B cell (primary cell): ENCODE measurements around the gene PDE10A. TPM values are rescaled to one million over a fixed set of nuclear protein-coding genes. Genes with fewer than 3 reads are reported as not detected.

Experiments
- ATAC-seq: fragments of 200-7000 bp; cut with Tn5 transposase; one replicate; pipeline ENCODE4 v1.10.0; 2021; ENCODE audit warnings: low read depth, mild to moderate bottlenecking, moderate number of reproducible peaks, moderate library complexity
- CTCF ChIA-PET: fragments of 350-600 bp; sonication (Branson Sonifier 250); formaldehyde crosslinking; loops from one replicate; lab custom pipeline; 2021; ENCODE audit warnings: antibody characterized with exemption, inconsistent platforms; lab: Charles Lee
- POLR2A ChIA-PET: fragments of 350-600 bp; sonication (Branson Sonifier 250); formaldehyde crosslinking; loops from one replicate; lab custom pipeline; 2021; ENCODE audit warnings: antibody characterized with exemption; lab: Charles Lee
- DNase-seq: peaks from one replicate; pipeline ENCODE4 v3.0.0; 2013
- H2AFZ ChIP-seq: 2 replicates; pipeline ENCODE4 v1.6.1; 2012; ENCODE audit warnings: mild to moderate bottlenecking, low read depth, low read length; ENCODE audit not compliant: insufficient read depth, poor library complexity, severe bottlenecking
- H3K27ac ChIP-seq, 2 donors: 1 replicate in 1 of 2; 2 replicates in 1 of 2; pipeline ENCODE4 v1.5.1; 2012 to 2013; ENCODE audit warnings: low read length in 2 of 2, mild to moderate bottlenecking in 2 of 2, moderate library complexity in 1 of 2
- H3K27me3 ChIP-seq, 4 experiments: fragments of 200-600 bp in 1 of 4; sonication (generic) in 1 of 4; replicated peaks in 1 of 4; 1 replicate in 2 of 4; 2 replicates in 2 of 4; pipeline versions ENCODE4 v1.6.1 to v1.7.0; 2013 to 2016; ENCODE audit warnings: low read length in 3 of 4, mild to moderate bottlenecking in 2 of 4, mixed read lengths in 1 of 4, moderate library complexity in 1 of 4; ENCODE audit not compliant: insufficient read depth in 4 of 4, control insufficient read depth in 3 of 4; ENCODE audit errors: control extremely low read depth in 1 of 4
- H3K36me3 ChIP-seq, 2 experiments: replicated peaks in 1 of 2; 1 replicate in 1 of 2; 2 replicates in 1 of 2; pipeline versions ENCODE4 v1.6.1 to v1.7.1; 2013; ENCODE audit warnings: low read length in 1 of 2; ENCODE audit not compliant: insufficient read depth in 2 of 2, control insufficient read depth in 1 of 2; ENCODE audit errors: control extremely low read depth in 1 of 2, extremely low read depth in 1 of 2
- H3K4me1 ChIP-seq, 2 donors: fragments of 200-600 bp in 1 of 2; sonication (generic) in 1 of 2; 1 replicate in 1 of 2; 2 replicates in 1 of 2; pipeline versions ENCODE4 v1.5.1 to v1.6.1; 2013 to 2017; ENCODE audit warnings: low read length in 2 of 2; ENCODE audit not compliant: control insufficient read depth in 2 of 2, insufficient read depth in 2 of 2
- H3K4me2 ChIP-seq: replicated peaks from 2 replicates; pipeline ENCODE3; 2012; ENCODE audit warnings: mild to moderate bottlenecking, low read depth, low read length; ENCODE audit not compliant: poor library complexity, severe bottlenecking
- H3K4me3 ChIP-seq, 5 experiments: fragments of 200-600 bp in 1 of 5; sonication (generic) in 1 of 5; 1 replicate in 3 of 5; 2 replicates in 2 of 5; pipeline versions ENCODE4 v1.5.1 to v1.7.0; 2011 to 2016; ENCODE audit warnings: low read length in 4 of 5, mild to moderate bottlenecking in 4 of 5, low read depth in 2 of 5, control low read depth in 1 of 5, moderate library complexity in 1 of 5; ENCODE audit not compliant: insufficient read depth in 1 of 5; ENCODE audit errors: control extremely low read depth in 1 of 5, extremely low read depth in 1 of 5
- H3K79me2 ChIP-seq: fragments of 200-600 bp; sonication (generic); one replicate; pipeline ENCODE4 v1.6.0; 2016; ENCODE audit warnings: low read length; ENCODE audit not compliant: control insufficient read depth, insufficient read depth
- H3K9ac ChIP-seq: fragments of 200-600 bp; sonication (generic); 2 replicates; pipeline ENCODE4 v1.6.1; 2017; ENCODE audit warnings: mild to moderate bottlenecking, low read length, moderate library complexity
- H3K9me3 ChIP-seq, 3 donors: one replicate each; pipeline versions ENCODE4 v1.6.1 to v1.7.1; 2013; ENCODE audit warnings: low read length in 2 of 3; ENCODE audit not compliant: control insufficient read depth in 2 of 3, insufficient read depth in 1 of 3; ENCODE audit errors: control extremely low read depth in 1 of 3
- H4K20me1 ChIP-seq: 2 replicates; pipeline ENCODE4 v1.6.0; 2012; ENCODE audit warnings: mild to moderate bottlenecking, low read length; ENCODE audit not compliant: insufficient read depth, control insufficient read depth, poor library complexity, severe bottlenecking
- H3K27ac Mint-ChIP-seq: one replicate; pipeline ENCODE4 v1.8.0; 2021; ENCODE audit warnings: mixed read lengths
- H3K27me3 Mint-ChIP-seq: one replicate; pipeline ENCODE4 v1.8.0; 2021; ENCODE audit warnings: mixed read lengths
- H3K4me1 Mint-ChIP-seq: one replicate; pipeline ENCODE4 v1.8.0; 2021; ENCODE audit warnings: mixed read lengths
- H3K4me3 Mint-ChIP-seq: one replicate; pipeline ENCODE4 v1.8.0; 2021; ENCODE audit warnings: mixed read lengths
- H3K9me3 Mint-ChIP-seq: one replicate; pipeline ENCODE4 v1.8.0; 2022; ENCODE audit warnings: mixed read lengths; ENCODE audit not compliant: insufficient read depth
- CTCF ChIP-seq: fragments of 200-600 bp; IDR thresholded peaks from one replicate; pipeline ENCODE4 v1.8.0; 2022; ENCODE audit warnings: antibody characterized with exemption, mild to moderate bottlenecking
- EZH2 ChIP-seq: IDR thresholded peaks from 2 replicates; pipeline ENCODE4 v1.6.1; 2012; ENCODE audit warnings: borderline replicate concordance, low read depth, mild to moderate bottlenecking, moderate library complexity, low read length; ENCODE audit not compliant: insufficient read depth, poor library complexity, severe bottlenecking
- WGBS: methylation state at CpG from one replicate; pipeline ENCODE4 v1.1.5; 2013; ENCODE audit warnings: missing lambda C conversion rate; ENCODE audit not compliant: insufficient coverage; 5-methylcytosine and 5-hydroxymethylcytosine counted together
- intact Hi-C: fragments of 100-400 bp; cut with micrococcal nuclease; formaldehyde crosslinking; loops from one replicate; pipeline ENCODE4 v1.10.0; 2022
- polyA plus RNA-seq: library from polyadenylated mRNA; depleted of rRNA; stranded (reverse); fragments of >200 nt; gene quantifications from 2 replicates; pipeline ENCODE4 v1.2.3, GENCODE V29; 2012
- total RNA-seq, 2 donors: library from RNA; stranded (reverse); fragments of 120-200 nt in 1 of 2; gene quantifications; 1 replicate in 1 of 2; 2 replicates in 1 of 2; pipeline versions ENCODE4 v1.2.3 to v1.2.4, GENCODE V29; 2013 to 2022

The PDE10A gene
- total and polyA plus RNA-seq, 2 donors (not counting 1 experiment from before 2014, with no cell fraction given) = not detected

DNA sequence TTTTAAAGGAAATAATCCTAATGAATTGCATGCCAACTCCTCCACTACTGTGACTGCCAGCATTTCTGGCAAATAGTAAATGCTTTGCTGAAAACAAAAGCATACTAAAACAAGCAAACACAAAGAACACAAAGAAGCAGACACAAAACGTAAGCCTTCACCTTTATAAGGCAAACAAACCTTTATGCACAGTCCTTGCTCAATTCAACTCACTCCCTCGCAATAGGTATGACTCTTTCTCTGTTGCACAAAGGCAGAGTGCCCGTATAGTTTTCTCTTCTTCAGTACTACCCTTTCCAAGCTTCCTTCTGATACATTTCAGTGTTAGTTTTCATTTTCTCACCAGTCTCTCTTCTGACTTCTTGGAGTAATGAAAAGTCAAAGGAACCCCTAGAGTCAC is 63.9 kb downstream of the PDE10A start:
- DNase-seq (no peak), ATAC-seq (no peak)
- no peaks in the 10 kb centered on the region for H3K4me1 ChIP-seq
- no peaks in the 10 kb centered on the region for H3K4me1 Mint-ChIP-seq
- no peaks in the 10 kb centered on the region for H3K79me2 ChIP-seq
- H3K27ac Mint-ChIP-seq = no peak overlapping the region
- intact Hi-C loops = no loop called here
- H3K9ac ChIP-seq = no peak overlapping the region
- no peak overlapping the region for H3K4me3 Mint-ChIP-seq
- no peak overlapping the region for H3K4me3 ChIP-seq
- H3K36me3 ChIP-seq = no peaks in the 10 kb centered on the region
- H3K4me2 ChIP-seq = no peak overlapping the region
- WGBS = 94% methylated on average over 2 of the region's 3 CpGs
- ChIA-PET POLR2A (no interaction called here), CTCF (no interaction called here)
- no peaks in the 10 kb centered on the region for H3K27me3 ChIP-seq
- H3K27me3 Mint-ChIP-seq = no peaks in the 10 kb centered on the region
- TF ChIP-seq CTCF (no peak), EZH2 (no peak)
- no peaks in the 10 kb centered on the region for H3K9me3 Mint-ChIP-seq
- H3K27ac ChIP-seq = no peak overlapping the region
- H2AFZ ChIP-seq = no peak overlapping the region
- no peaks in the 10 kb centered on the region for H4K20me1 ChIP-seq
- H3K9me3 ChIP-seq = peaks cover 0 to 8% (median 0%) of the 10 kb centered on the region in 3 donors

DNA sequence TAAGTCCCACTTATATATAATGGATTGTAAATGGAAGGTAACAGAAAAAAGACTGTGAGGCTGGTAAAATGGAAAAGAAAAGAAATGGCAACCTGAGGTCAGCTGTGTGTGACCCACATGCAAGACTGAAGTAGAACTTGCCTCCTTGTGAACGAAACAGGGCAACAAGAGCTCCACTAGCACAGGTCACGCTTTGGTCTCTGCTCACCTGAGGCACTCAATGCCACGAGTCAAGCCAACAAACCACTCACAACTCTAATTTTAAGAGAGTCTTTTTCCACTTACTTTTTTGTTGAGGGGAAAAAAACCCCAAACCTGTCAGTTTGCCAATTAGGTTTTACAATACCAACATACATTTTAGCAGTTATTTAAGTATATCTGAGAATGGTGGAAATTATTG is 65.2 kb downstream of the PDE10A start:
- no peak overlapping the region for H3K4me3 ChIP-seq
- H3K27ac ChIP-seq = no peak overlapping the region
- no peaks in the 10 kb centered on the region for H3K27me3 ChIP-seq
- no peak overlapping the region for H2AFZ ChIP-seq
- no peaks in the 10 kb centered on the region for H3K36me3 ChIP-seq
- ATAC-seq (no peak), DNase-seq (no peak)
- CTCF ChIA-PET = no interaction called here
- no CpG with 5 or more reads among the region's 3 CpGs for WGBS
- peaks cover 4% of the 10 kb centered on the region for H3K9me3 Mint-ChIP-seq
- H3K27ac Mint-ChIP-seq = no peak overlapping the region
- intact Hi-C loops = no loop called here
- no peak overlapping the region for H3K4me2 ChIP-seq
- H4K20me1 ChIP-seq = no peaks in the 10 kb centered on the region
- H3K9me3 ChIP-seq = peaks cover 0 to 8% (median 0%) of the 10 kb centered on the region in 3 donors
- no peaks in the 10 kb centered on the region for H3K4me1 Mint-ChIP-seq
- no peaks in the 10 kb centered on the region for H3K79me2 ChIP-seq
- no peaks in the 10 kb centered on the region for H3K4me1 ChIP-seq
- TF ChIP-seq CTCF = no peak
- TF ChIP-seq EZH2 = no peak
- POLR2A ChIA-PET = no interaction called here
- H3K4me3 Mint-ChIP-seq = no peak overlapping the region
- no peaks in the 10 kb centered on the region for H3K27me3 Mint-ChIP-seq
- H3K9ac ChIP-seq = no peak overlapping the region
